C4-2B (cell line): ENCODE measurements around the gene PLEKHM2.

Experiments
- CTCF ChIP-seq: fragments of 450-650 bp; conservative IDR thresholded peaks from 2 replicates; pipeline ENCODE4 v1.5.1; 2017; ENCODE audit warnings: mild to moderate bottlenecking
- ZFX ChIP-seq: fragments of 450-650 bp; IDR thresholded peaks from 2 replicates; pipeline ENCODE4 v1.6.1; 2017

DNA sequence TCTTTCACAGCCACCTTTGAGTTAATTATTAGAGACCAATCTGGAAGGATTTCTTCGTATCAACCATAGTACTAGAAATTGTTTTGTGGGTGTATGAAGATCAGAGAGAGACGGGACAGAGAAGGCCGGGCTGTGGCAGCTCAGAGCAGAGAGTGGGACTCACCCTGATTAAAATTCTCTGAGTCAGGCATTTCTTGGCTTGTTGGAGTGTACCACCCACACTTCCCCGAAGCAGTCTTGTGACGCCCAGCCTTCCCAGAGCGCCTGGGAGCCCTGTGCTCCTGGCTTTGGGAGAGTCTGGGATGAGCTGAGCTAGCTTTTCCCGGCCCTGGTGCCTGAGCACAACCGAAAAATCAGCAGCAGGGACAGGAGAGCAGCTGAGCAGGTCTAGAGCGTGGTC is 19.4 kb downstream of the PLEKHM2 start:
- TF ChIP-seq CTCF (no peak), ZFX (no peak)
